ENCODE results near the gene SF3B2.

The SF3B2 gene

GRCh38 chr11:66037327-66037726, 14.8 kb upstream of the SF3B2 start:
- no peaks in the 10 kb centered on the region for H3K79me2 ChIP-seq (ENCODE audit: low read length)
- no peak overlapping the region for H3K9ac ChIP-seq (ENCODE audit: low read length)
- no peak overlapping the region for H3K27ac ChIP-seq (ENCODE audit: low read length)
- H3K36me3 ChIP-seq (replicated peaks; ENCODE audit: low read depth, low read length): no peaks in the 10 kb centered on the region
- TF ChIP-seq EZH2phosphoT487 (IDR thresholded peaks at IDR 0.05; ENCODE audit: low read depth): no peak
- TF ChIP-seq CTCF (IDR thresholded peaks at IDR 0.05; ENCODE audit: low read depth, low read length): no peak
- H3K9me3 ChIP-seq (ENCODE audit: insufficient read depth, low read length): no peaks in the 10 kb centered on the region
- H3K4me2 ChIP-seq (ENCODE audit: low read length): no peak overlapping the region
- no peak overlapping the region for H3K4me3 ChIP-seq (ENCODE audit: low read length)
- no peaks in the 10 kb centered on the region; the same call in 1 of the 2 replicates for H3K27me3 ChIP-seq (ENCODE audit: low read depth, low read length)
- H3K4me1 ChIP-seq (ENCODE audit: low read length): peaks cover 4% of the 10 kb centered on the region
- H4K20me1 ChIP-seq (ENCODE audit: insufficient read depth, low read length): no peaks in the 10 kb centered on the region
- H2AFZ ChIP-seq (ENCODE audit: low read depth, low read length): no peak overlapping the region

- Histone ChIP-seq H2AFZ (ENCODE audit: low read depth, low read length) (no peak overlapping the region), H3K4me3 (ENCODE audit: low read length) (no peak overlapping the region), H3K4me2 (ENCODE audit: low read length) (no peak overlapping the region), H3K36me3 (replicated peaks; ENCODE audit: low read depth, low read length) (no peaks in the 10 kb centered on the region), H3K9ac (ENCODE audit: low read length) (no peak overlapping the region), H3K4me1 (ENCODE audit: low read length) (peaks cover 3% of the 10 kb centered on the region; the same call in 1 of the 2 replicates), H3K79me2 (ENCODE audit: low read length) (no peaks in the 10 kb centered on the region), H3K27ac (ENCODE audit: low read length) (no peak overlapping the region), H4K20me1 (ENCODE audit: insufficient read depth, low read length) (no peaks in the 10 kb centered on the region), H3K27me3 (ENCODE audit: low read depth, low read length) (no peaks in the 10 kb centered on the region; the same call in 1 of the 2 replicates), H3K9me3 (ENCODE audit: insufficient read depth, low read length) (no peaks in the 10 kb centered on the region)
- no peak for TF ChIP-seq EZH2phosphoT487 (IDR thresholded peaks at IDR 0.05; ENCODE audit: low read depth)
- TF ChIP-seq CTCF (IDR thresholded peaks at IDR 0.05; ENCODE audit: low read depth, low read length): no peak
Observed at GRCh38 chr11:66039765-66040164, 12.4 kb upstream of the SF3B2 start.

- H3K9ac ChIP-seq (ENCODE audit: low read length): no peak overlapping the region
- H4K20me1 ChIP-seq (ENCODE audit: insufficient read depth, low read length): no peaks in the 10 kb centered on the region
- TF ChIP-seq EZH2phosphoT487 (IDR thresholded peaks at IDR 0.05; ENCODE audit: low read depth) (no peak), CTCF (IDR thresholded peaks at IDR 0.05; ENCODE audit: low read depth, low read length) (no peak)
- H3K9me3 ChIP-seq (ENCODE audit: insufficient read depth, low read length): no peaks in the 10 kb centered on the region
- no peaks in the 10 kb centered on the region for H3K27me3 ChIP-seq (ENCODE audit: low read depth, low read length)
- H3K4me1 ChIP-seq (ENCODE audit: low read length): peaks cover 11% of the 10 kb centered on the region; the same call in 1 of the 2 replicates
- H3K36me3 ChIP-seq (replicated peaks; ENCODE audit: low read depth, low read length): no peaks in the 10 kb centered on the region
- no peak overlapping the region for H3K4me3 ChIP-seq (ENCODE audit: low read length)
- no peaks in the 10 kb centered on the region for H3K79me2 ChIP-seq (ENCODE audit: low read length)
- H3K27ac ChIP-seq (ENCODE audit: low read length): no peak overlapping the region
- no peak overlapping the region for H3K4me2 ChIP-seq (ENCODE audit: low read length)
- H2AFZ ChIP-seq (ENCODE audit: low read depth, low read length): no peak overlapping the region
Observed at GRCh38 chr11:66042227-66042995, 9.8 kb upstream of the SF3B2 start.

- Histone ChIP-seq H3K9me3 (ENCODE audit: insufficient read depth, low read length) (no peaks in the 10 kb centered on the region), H4K20me1 (ENCODE audit: insufficient read depth, low read length) (no peaks in the 10 kb centered on the region), H3K79me2 (ENCODE audit: low read length) (no peaks in the 10 kb centered on the region), H3K27me3 (ENCODE audit: low read depth, low read length) (no peaks in the 10 kb centered on the region), H3K27ac (ENCODE audit: low read length) (no peak overlapping the region), H3K36me3 (replicated peaks; ENCODE audit: low read depth, low read length) (no peaks in the 10 kb centered on the region), H3K4me2 (ENCODE audit: low read length) (no peak overlapping the region), H3K9ac (ENCODE audit: low read length) (no peak overlapping the region), H3K4me1 (ENCODE audit: low read length) (peaks cover 11% of the 10 kb centered on the region; the same call in 1 of the 2 replicates), H2AFZ (ENCODE audit: low read depth, low read length) (no peak overlapping the region), H3K4me3 (ENCODE audit: low read length) (no peak overlapping the region)
- TF ChIP-seq CTCF (IDR thresholded peaks at IDR 0.05; ENCODE audit: low read depth, low read length) (no peak), EZH2phosphoT487 (IDR thresholded peaks at IDR 0.05; ENCODE audit: low read depth) (no peak)
Observed at GRCh38 chr11:66042996-66043906, 8.9 kb upstream of the SF3B2 start.
